GM23338 (cell line): Measurements from ENCODE around the gene ABCA12. TPM values are rescaled to one million over a fixed set of nuclear protein-coding genes. Genes with fewer than 3 reads are reported as not detected.

Experiments
- ATAC-seq: fragments of 200-7000 bp; cut with Tn5 transposase; 3 replicates; pipeline ENCODE4 v1.9.1; 2020
- DNase-seq: peaks from one replicate; pipeline ENCODE4 v3.0.0-alpha.2; 2015; ENCODE audit warnings: low spot score
- H2AFZ ChIP-seq: fragments of 200-600 bp; sonication (generic); 2 replicates; pipeline ENCODE4 v1.8.0; 2016; ENCODE audit warnings: antibody characterized with exemption, mild to moderate bottlenecking, moderate library complexity
- H3F3A ChIP-seq: fragments of 200-600 bp; sonication (generic); replicated peaks from 2 replicates; pipeline ENCODE4 v1.8.0; 2017; ENCODE audit warnings: antibody characterized with exemption, mixed run types, low read depth
- H3K27ac ChIP-seq: fragments of 200-600 bp; sonication (generic); 2 replicates; pipeline ENCODE4 v1.6.1; 2016; ENCODE audit warnings: low read depth
- H3K27me3 ChIP-seq: fragments of 200-600 bp; sonication (generic); 2 replicates; pipeline ENCODE4 v1.8.0; 2016; ENCODE audit warnings: mild to moderate bottlenecking, mixed run types, moderate library complexity; ENCODE audit not compliant: insufficient read depth
- H3K36me3 ChIP-seq: fragments of 200-600 bp; sonication (generic); 2 replicates; pipeline ENCODE4 v1.8.0; 2016; ENCODE audit warnings: mild to moderate bottlenecking; ENCODE audit not compliant: insufficient read depth
- H3K4me1 ChIP-seq: fragments of 200-600 bp; sonication (generic); 2 replicates; pipeline ENCODE4 v1.8.0; 2016; ENCODE audit warnings: mild to moderate bottlenecking, moderate library complexity; ENCODE audit not compliant: insufficient read depth
- H3K4me2 ChIP-seq: fragments of 200-600 bp; sonication (generic); 2 replicates; pipeline ENCODE4 v1.7.1; 2017; ENCODE audit warnings: mixed run types
- H3K4me3 ChIP-seq: fragments of 200-600 bp; sonication (generic); 2 replicates; pipeline ENCODE4 v1.6.1; 2016; ENCODE audit warnings: mixed run types
- H3K79me2 ChIP-seq: fragments of 200-600 bp; sonication (generic); replicated peaks from 2 replicates; pipeline ENCODE4 v1.8.0; 2017; ENCODE audit warnings: mild to moderate bottlenecking; ENCODE audit not compliant: insufficient read depth
- H3K9me2 ChIP-seq: fragments of 200-600 bp; sonication (generic); 2 replicates; pipeline ENCODE4 v1.8.0; 2017; ENCODE audit not compliant: insufficient read depth
- H4K20me1 ChIP-seq: fragments of 200-600 bp; sonication (generic); replicated peaks from 2 replicates; pipeline ENCODE4 v1.8.0; 2017; ENCODE audit warnings: mild to moderate bottlenecking; ENCODE audit not compliant: insufficient read depth
- H3K27ac Mint-ChIP-seq: 2 replicates; pipeline ENCODE4 v1.8.0; 2020; ENCODE audit warnings: inconsistent platforms, mild to moderate bottlenecking, moderate library complexity, mixed read lengths
- H3K27me3 Mint-ChIP-seq: 3 replicates; pipeline ENCODE4 v1.8.0; 2022; ENCODE audit warnings: low read depth, mild to moderate bottlenecking, moderate library complexity, mixed read lengths, inconsistent platforms; ENCODE audit not compliant: insufficient read depth, poor library complexity
- H3K36me3 Mint-ChIP-seq: 3 replicates; pipeline ENCODE4 v1.8.0; 2021; ENCODE audit warnings: low read depth, mild to moderate bottlenecking, inconsistent platforms, moderate library complexity, mixed read lengths
- H3K4me1 Mint-ChIP-seq: 3 replicates; pipeline ENCODE4 v1.8.0; 2020; ENCODE audit warnings: mild to moderate bottlenecking, inconsistent platforms, mixed read lengths
- H3K4me3 Mint-ChIP-seq: 3 replicates; pipeline ENCODE4 v1.8.0; 2021; ENCODE audit warnings: moderate library complexity, mild to moderate bottlenecking, inconsistent platforms, mixed read lengths
- H3K9me3 Mint-ChIP-seq: 3 replicates; pipeline ENCODE4 v1.8.0; 2020; ENCODE audit warnings: moderate library complexity, mild to moderate bottlenecking, inconsistent platforms, mixed read lengths
- ETS1 ChIP-seq: IDR thresholded peaks from 2 replicates; pipeline ENCODE4 v1.6.1; 2016; ENCODE audit warnings: antibody characterized with exemption
- REST ChIP-seq: IDR thresholded peaks from one replicate; pipeline ENCODE4 v1.6.1; 2018; ENCODE audit warnings: antibody characterized with exemption; ENCODE audit not compliant: unreplicated experiment
- STAT1 ChIP-seq: IDR thresholded peaks from one replicate; pipeline ENCODE4 v1.6.1; 2016; ENCODE audit warnings: antibody characterized with exemption; ENCODE audit not compliant: unreplicated experiment
- ZNF114 ChIP-seq: fragments of 250-450 bp; sonication (Bioruptor Pico); IDR thresholded peaks from 2 replicates; pipeline ENCODE4 v1.5.0; 2020; ENCODE audit warnings: mild to moderate bottlenecking, moderate library complexity
- ZNF331 ChIP-seq: fragments of 250-450 bp; sonication (Bioruptor Pico); IDR thresholded peaks from 2 replicates; pipeline ENCODE4 v1.5.0; 2020; ENCODE audit warnings: low read depth, mild to moderate bottlenecking, moderate library complexity
- polyA plus RNA-seq: library from polyadenylated mRNA; unstranded; fragments of >200 nt; fragmentation: Nextera tagmentation; extraction: Ambion mirVana; gene quantifications from 2 replicates; pipeline ENCODE4 v1.2.1, GENCODE V29; 2016
- total RNA-seq: library from RNA; depleted of rRNA; stranded (reverse); fragments of >200 nt; shearing (Covaris generic); gene quantifications from 2 replicates; pipeline ENCODE4 v1.2.3, GENCODE V29; 2014
- TF ChIP-seq, protein P1 (sequence below): fragments of 250-450 bp; sonication (Bioruptor Pico); IDR thresholded peaks from 2 replicates; pipeline ENCODE4 v1.5.0; 2020; ENCODE audit warnings: mild to moderate bottlenecking, moderate library complexity
- TF ChIP-seq, protein P2 (sequence below), 2 experiments: fragments of 200-600 bp in 1 of 2; sonication (generic) in 1 of 2; conservative IDR thresholded peaks; 2 replicates each; pipeline versions ENCODE4 v1.5.1 to v1.6.1; 2016 to 2017; ENCODE audit warnings: antibody characterized with exemption in 2 of 2, low read depth in 2 of 2, mild to moderate bottlenecking in 2 of 2, moderate library complexity in 1 of 2

The ABCA12 gene
- total and polyA plus RNA-seq, 2 experiments from 2014 or later: 0.05 to 0.10 TPM

- TF ChIP-seq, protein P1, sequence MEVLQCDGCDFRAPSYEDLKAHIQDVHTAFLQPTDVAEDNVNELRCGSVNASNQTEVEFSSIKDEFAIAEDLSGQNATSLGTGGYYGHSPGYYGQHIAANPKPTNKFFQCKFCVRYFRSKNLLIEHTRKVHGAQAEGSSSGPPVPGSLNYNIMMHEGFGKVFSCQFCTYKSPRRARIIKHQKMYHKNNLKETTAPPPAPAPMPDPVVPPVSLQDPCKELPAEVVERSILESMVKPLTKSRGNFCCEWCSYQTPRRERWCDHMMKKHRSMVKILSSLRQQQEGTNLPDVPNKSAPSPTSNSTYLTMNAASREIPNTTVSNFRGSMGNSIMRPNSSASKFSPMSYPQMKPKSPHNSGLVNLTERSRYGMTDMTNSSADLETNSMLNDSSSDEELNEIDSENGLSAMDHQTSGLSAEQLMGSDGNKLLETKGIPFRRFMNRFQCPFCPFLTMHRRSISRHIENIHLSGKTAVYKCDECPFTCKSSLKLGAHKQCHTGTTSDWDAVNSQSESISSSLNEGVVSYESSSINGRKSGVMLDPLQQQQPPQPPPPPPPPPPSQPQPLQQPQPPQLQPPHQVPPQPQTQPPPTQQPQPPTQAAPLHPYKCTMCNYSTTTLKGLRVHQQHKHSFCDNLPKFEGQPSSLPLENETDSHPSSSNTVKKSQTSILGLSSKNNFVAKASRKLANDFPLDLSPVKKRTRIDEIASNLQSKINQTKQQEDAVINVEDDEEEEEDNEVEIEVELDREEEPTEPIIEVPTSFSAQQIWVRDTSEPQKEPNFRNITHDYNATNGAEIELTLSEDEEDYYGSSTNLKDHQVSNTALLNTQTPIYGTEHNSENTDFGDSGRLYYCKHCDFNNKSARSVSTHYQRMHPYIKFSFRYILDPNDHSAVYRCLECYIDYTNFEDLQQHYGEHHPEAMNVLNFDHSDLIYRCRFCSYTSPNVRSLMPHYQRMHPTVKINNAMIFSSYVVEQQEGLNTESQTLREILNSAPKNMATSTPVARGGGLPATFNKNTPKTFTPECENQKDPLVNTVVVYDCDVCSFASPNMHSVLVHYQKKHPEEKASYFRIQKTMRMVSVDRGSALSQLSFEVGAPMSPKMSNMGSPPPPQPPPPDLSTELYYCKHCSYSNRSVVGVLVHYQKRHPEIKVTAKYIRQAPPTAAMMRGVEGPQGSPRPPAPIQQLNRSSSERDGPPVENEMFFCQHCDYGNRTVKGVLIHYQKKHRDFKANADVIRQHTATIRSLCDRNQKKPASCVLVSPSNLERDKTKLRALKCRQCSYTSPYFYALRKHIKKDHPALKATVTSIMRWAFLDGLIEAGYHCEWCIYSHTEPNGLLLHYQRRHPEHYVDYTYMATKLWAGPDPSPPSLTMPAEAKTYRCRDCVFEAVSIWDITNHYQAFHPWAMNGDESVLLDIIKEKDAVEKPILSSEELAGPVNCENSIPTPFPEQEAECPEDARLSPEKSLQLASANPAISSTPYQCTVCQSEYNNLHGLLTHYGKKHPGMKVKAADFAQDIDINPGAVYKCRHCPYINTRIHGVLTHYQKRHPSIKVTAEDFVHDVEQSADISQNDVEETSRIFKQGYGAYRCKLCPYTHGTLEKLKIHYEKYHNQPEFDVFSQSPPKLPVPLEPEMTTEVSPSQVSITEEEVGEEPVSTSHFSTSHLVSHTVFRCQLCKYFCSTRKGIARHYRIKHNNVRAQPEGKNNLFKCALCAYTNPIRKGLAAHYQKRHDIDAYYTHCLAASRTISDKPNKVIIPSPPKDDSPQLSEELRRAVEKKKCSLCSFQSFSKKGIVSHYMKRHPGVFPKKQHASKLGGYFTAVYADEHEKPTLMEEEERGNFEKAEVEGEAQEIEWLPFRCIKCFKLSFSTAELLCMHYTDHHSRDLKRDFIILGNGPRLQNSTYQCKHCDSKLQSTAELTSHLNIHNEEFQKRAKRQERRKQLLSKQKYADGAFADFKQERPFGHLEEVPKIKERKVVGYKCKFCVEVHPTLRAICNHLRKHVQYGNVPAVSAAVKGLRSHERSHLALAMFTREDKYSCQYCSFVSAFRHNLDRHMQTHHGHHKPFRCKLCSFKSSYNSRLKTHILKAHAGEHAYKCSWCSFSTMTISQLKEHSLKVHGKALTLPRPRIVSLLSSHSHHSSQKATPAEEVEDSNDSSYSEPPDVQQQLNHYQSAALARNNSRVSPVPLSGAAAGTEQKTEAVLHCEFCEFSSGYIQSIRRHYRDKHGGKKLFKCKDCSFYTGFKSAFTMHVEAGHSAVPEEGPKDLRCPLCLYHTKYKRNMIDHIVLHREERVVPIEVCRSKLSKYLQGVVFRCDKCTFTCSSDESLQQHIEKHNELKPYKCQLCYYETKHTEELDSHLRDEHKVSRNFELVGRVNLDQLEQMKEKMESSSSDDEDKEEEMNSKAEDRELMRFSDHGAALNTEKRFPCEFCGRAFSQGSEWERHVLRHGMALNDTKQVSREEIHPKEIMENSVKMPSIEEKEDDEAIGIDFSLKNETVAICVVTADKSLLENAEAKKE: no peak
- TF ChIP-seq STAT1: no peak
- no peak for TF ChIP-seq ETS1
- no peak for TF ChIP-seq ZNF331 (CRISPR knock-in tag)
These were observed 82.5 kb downstream of the ABCA12 start (continued) for GRCh38 chr2:215055891-215056290.

- Histone ChIP-seq H4K20me1 (no peaks in the 10 kb centered on the region), H3K4me3 (no peak overlapping the region), H3K79me2 (no peaks in the 10 kb centered on the region), H3K4me2 (no peak overlapping the region), H3K27me3 (no peaks in the 10 kb centered on the region), H3K4me1 (no peaks in the 10 kb centered on the region), H2AFZ (no peak overlapping the region), H3K9me2 (no peaks in the 10 kb centered on the region; the same call in 1 of the 2 replicates), H3K36me3 (no peaks in the 10 kb centered on the region), H3F3A (no peaks in the 10 kb centered on the region), H3K27ac (no peak overlapping the region)
- H3K27me3 Mint-ChIP-seq: no peaks in the 10 kb centered on the region
- H3K36me3 Mint-ChIP-seq: no peaks in the 10 kb centered on the region
- DNase-seq: no peak
- H3K4me3 Mint-ChIP-seq: no peak overlapping the region
- no peaks in the 10 kb centered on the region; the same call in 2 of the 3 replicates for H3K4me1 Mint-ChIP-seq
- H3K9me3 Mint-ChIP-seq: peaks cover 2% of the 10 kb centered on the region; the same call in 1 of the 3 replicates
- no peak overlapping the region for H3K27ac Mint-ChIP-seq
- no peak for ATAC-seq
- TF ChIP-seq ZNF114 (CRISPR knock-in tag) (no peak), REST (no peak), ZNF331 (CRISPR knock-in tag) (no peak)
- TF ChIP-seq, protein P2, sequence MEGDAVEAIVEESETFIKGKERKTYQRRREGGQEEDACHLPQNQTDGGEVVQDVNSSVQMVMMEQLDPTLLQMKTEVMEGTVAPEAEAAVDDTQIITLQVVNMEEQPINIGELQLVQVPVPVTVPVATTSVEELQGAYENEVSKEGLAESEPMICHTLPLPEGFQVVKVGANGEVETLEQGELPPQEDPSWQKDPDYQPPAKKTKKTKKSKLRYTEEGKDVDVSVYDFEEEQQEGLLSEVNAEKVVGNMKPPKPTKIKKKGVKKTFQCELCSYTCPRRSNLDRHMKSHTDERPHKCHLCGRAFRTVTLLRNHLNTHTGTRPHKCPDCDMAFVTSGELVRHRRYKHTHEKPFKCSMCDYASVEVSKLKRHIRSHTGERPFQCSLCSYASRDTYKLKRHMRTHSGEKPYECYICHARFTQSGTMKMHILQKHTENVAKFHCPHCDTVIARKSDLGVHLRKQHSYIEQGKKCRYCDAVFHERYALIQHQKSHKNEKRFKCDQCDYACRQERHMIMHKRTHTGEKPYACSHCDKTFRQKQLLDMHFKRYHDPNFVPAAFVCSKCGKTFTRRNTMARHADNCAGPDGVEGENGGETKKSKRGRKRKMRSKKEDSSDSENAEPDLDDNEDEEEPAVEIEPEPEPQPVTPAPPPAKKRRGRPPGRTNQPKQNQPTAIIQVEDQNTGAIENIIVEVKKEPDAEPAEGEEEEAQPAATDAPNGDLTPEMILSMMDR (conservative IDR thresholded peaks at IDR 0.05; ENCODE audit: low read depth in 2 of 2): no peak
These were observed 85.6 kb downstream of the ABCA12 start for GRCh38 chr2:215052810-215053209.
